NCI-H526 treated with DMSO at 0.1 percent for 48 hours (cell line): ENCODE measurements around the gene P2RY6.
"Not testable (repeated sequence)": the region's sequence is repeated elsewhere in the genome, so short reads cannot be mapped to it uniquely, and the experiment has no call there.

Experiments
- DNase-seq: peaks from one replicate; lab custom pipeline; 2025; lab: John Stamatoyannopoulos, UW

P2RY6 gene

GRCh38 chr11:73271936-73272679 is at the start of gene P2RY6:
TSS of gene P2RY6 (plus strand) at chr11:73272338. CDS start at chr11:73296519, 24,181 bp downstream.
- peak; percentile 6 for DNase-seq

GRCh38 chr11:73223998-73224730 is 48.0 kb upstream of the P2RY6 start:
- no peak for DNase-seq

GRCh38 chr11:73225001-73225686 is 47.0 kb upstream of the P2RY6 start:
- no peak for DNase-seq

GRCh38 chr11:73225851-73226250 is 46.3 kb upstream of the P2RY6 start:
- DNase-seq: no peak

- DNase-seq: no peak
Observed at GRCh38 chr11:73226297-73227006, 45.7 kb upstream of the P2RY6 start.

GRCh38 chr11:73227571-73228211 is 44.4 kb upstream of the P2RY6 start:
- peak; percentile 85 for DNase-seq

- no peak for DNase-seq
Observed at GRCh38 chr11:73228268-73229134, 43.6 kb upstream of the P2RY6 start.

GRCh38 chr11:73229321-73229895 is 42.7 kb upstream of the P2RY6 start:
- DNase-seq: no peak

- no peak for DNase-seq
Observed at GRCh38 chr11:73229896-73230875, 42.0 kb upstream of the P2RY6 start.

GRCh38 chr11:73230931-73231330 is 41.2 kb upstream of the P2RY6 start:
- DNase-seq: no peak

GRCh38 chr11:73232487-73232886 is 39.7 kb upstream of the P2RY6 start:
- not testable (repeated sequence) for DNase-seq

- DNase-seq: no peak
Observed at GRCh38 chr11:73233211-73233610, 38.9 kb upstream of the P2RY6 start.

- DNase-seq: no peak
Observed at GRCh38 chr11:73233692-73234470, 38.3 kb upstream of the P2RY6 start.

- no peak for DNase-seq
Observed at GRCh38 chr11:73234471-73235181, 37.5 kb upstream of the P2RY6 start.

GRCh38 chr11:73235236-73235786 is 36.8 kb upstream of the P2RY6 start:
- no peak for DNase-seq

GRCh38 chr11:73236205-73236765 is 35.9 kb upstream of the P2RY6 start:
- DNase-seq: no peak

GRCh38 chr11:73236854-73237253 is 35.3 kb upstream of the P2RY6 start:
- no peak for DNase-seq
